ENCODE results near the gene TENM4.

TENM4 gene

DNA sequence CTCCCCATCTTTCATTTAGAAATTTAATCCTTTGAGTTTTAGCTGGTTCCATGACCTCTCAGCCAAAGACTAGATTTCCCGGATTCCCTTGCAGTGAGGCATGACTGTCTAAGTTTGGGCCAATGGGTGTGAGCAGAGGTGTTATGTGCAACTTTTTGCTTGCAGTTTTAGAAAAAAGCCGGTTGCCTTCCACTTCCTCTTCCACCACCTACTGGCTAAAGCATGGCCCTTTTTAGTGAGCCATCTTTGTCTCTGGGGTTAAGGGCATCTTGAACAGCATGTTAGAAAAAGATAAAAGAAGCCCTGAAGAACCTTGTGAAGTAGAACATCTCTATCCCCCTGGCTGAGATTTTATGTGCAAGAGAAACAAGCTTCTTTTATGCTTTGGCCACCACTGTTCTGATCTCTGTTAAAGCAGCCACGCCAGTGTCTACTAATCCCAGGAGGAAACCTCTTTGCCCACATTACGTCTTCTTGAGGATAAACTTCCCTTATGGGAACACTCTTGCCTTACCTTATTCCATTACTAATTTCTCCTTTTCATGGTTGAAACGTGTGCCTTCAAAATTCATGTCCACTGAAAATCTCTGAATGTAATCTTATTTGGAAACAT, 279.9 kb downstream of the TENM4 start:
- DNase-seq (no peak), ATAC-seq (ENCODE audit: insufficient read depth, low read depth) (no peak)
- H3K9me3 ChIP-seq (ENCODE audit: insufficient read depth, low read length, severe bottlenecking) = no peaks in the 10 kb centered on the region

DNA sequence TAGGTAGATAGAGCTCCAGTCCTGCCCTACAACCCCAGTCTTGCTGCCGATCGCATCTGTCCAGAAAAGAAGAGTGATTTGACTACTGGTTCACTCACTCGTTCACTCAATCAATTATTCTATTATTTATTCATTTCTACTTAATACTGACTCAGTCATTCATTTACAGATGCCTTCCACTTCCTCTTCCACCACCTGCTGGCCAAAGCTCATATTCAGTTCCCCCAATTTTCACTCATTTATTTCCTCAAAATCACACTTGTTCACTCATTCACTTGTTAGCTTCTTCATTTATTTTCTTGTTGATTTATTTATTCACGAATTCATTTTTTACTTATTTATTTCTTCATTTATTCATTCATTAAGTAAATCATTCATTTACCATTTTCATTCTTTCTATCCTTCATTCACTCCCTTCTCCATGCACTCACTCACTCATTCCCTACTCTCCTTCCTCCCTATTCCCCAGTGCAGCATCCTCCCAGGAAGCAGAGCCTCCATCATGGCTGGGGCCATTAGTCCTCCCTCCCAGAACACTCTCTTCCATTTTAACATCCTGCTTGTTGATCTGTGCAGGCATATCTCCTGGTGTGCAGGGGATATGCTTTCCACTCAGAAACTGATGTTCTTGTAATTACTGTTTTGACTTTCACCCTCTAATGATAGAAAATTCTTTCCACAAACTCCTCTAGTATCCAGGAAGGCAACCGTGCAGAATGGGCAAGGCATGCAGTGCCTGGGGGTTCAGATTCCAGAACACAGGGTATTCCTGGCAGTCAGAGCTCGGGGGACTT, 281.0 kb downstream of the TENM4 start:
- H3K9ac ChIP-seq (ENCODE audit: low read depth, low read length) = no peak overlapping the region
- peaks cover 2% of the 10 kb centered on the region for H3K27me3 ChIP-seq (ENCODE audit: insufficient read depth, low read length, poor library complexity)
- ATAC-seq (ENCODE audit: insufficient read depth, low read depth) (no peak), DNase-seq (no peak)
- H3K27ac ChIP-seq (ENCODE audit: low read length) = no peak overlapping the region
- TF ChIP-seq, protein P1, sequence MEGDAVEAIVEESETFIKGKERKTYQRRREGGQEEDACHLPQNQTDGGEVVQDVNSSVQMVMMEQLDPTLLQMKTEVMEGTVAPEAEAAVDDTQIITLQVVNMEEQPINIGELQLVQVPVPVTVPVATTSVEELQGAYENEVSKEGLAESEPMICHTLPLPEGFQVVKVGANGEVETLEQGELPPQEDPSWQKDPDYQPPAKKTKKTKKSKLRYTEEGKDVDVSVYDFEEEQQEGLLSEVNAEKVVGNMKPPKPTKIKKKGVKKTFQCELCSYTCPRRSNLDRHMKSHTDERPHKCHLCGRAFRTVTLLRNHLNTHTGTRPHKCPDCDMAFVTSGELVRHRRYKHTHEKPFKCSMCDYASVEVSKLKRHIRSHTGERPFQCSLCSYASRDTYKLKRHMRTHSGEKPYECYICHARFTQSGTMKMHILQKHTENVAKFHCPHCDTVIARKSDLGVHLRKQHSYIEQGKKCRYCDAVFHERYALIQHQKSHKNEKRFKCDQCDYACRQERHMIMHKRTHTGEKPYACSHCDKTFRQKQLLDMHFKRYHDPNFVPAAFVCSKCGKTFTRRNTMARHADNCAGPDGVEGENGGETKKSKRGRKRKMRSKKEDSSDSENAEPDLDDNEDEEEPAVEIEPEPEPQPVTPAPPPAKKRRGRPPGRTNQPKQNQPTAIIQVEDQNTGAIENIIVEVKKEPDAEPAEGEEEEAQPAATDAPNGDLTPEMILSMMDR (IDR thresholded peaks at IDR 0.05; ENCODE audit: borderline replicate concordance, extremely low read depth, low read length, poor library complexity, severe bottlenecking) = peak; percentile 23
- TF ChIP-seq EZH2 (IDR thresholded peaks at IDR 0.05; ENCODE audit: borderline replicate concordance, low read depth, low read length, severe bottlenecking) = no peak
- no peak overlapping the region for H3K4me2 ChIP-seq (ENCODE audit: insufficient read depth, low read length)
- H3K36me3 ChIP-seq (ENCODE audit: insufficient read depth, low read length) = no peaks in the 10 kb centered on the region
- H3K4me3 ChIP-seq (ENCODE audit: low read depth in 1 of 2, low read length in 2 of 2) = no peak overlapping the region
- H3K4me1 ChIP-seq (ENCODE audit: insufficient read depth, low read length) = no peaks in the 10 kb centered on the region
- H2AFZ ChIP-seq (ENCODE audit: low read depth, low read length) = no peak overlapping the region
- H3K79me2 ChIP-seq (ENCODE audit: insufficient read depth, low read length) = no peaks in the 10 kb centered on the region
- H3K9me3 ChIP-seq (ENCODE audit: insufficient read depth, low read length, severe bottlenecking) = no peaks in the 10 kb centered on the region
- no peaks in the 10 kb centered on the region for H4K20me1 ChIP-seq (ENCODE audit: insufficient read depth, low read length)

More for the DNA sequence above, 279.9 kb downstream of the TENM4 start:
- TF ChIP-seq, protein P1 (IDR thresholded peaks at IDR 0.05; ENCODE audit: borderline replicate concordance, extremely low read depth, low read length, poor library complexity, severe bottlenecking) = peak; percentile 38
- TF ChIP-seq EZH2 (IDR thresholded peaks at IDR 0.05; ENCODE audit: borderline replicate concordance, low read depth, low read length, severe bottlenecking) = no peak
- Histone ChIP-seq H3K4me3 (ENCODE audit: low read depth in 1 of 2, low read length in 2 of 2) (no peak overlapping the region), H3K4me2 (ENCODE audit: insufficient read depth, low read length) (no peak overlapping the region), H2AFZ (ENCODE audit: low read depth, low read length) (no peak overlapping the region), H3K27me3 (ENCODE audit: insufficient read depth, low read length, poor library complexity) (peaks cover 2% of the 10 kb centered on the region), H3K36me3 (ENCODE audit: insufficient read depth, low read length) (no peaks in the 10 kb centered on the region), H3K79me2 (ENCODE audit: insufficient read depth, low read length) (no peaks in the 10 kb centered on the region), H4K20me1 (ENCODE audit: insufficient read depth, low read length) (no peaks in the 10 kb centered on the region), H3K27ac (ENCODE audit: low read length) (no peak overlapping the region), H3K4me1 (ENCODE audit: insufficient read depth, low read length) (no peaks in the 10 kb centered on the region), H3K9ac (ENCODE audit: low read depth, low read length) (no peak overlapping the region)

DNA sequence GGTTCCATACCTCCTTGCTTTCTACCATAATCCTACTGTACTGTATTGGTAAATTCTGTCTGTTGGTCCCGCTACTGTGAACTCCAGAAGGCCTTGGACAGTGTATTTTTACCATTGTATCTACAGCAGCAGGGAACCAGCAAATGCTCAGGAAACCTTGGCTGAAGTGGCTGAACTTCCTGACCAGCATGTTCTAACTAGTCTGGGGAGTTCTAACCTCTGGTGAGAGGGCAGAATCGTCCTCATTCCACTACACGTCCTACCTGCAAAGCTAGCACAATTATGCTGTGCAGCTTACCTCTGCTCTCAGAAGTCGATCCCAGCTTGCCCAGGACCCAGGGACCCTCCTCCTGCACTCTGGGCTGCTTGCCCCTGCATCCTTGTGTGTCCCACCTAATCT, 283.1 kb downstream of the TENM4 start:
- no peaks in the 10 kb centered on the region for H3K36me3 ChIP-seq (ENCODE audit: insufficient read depth, low read length)
- H3K79me2 ChIP-seq (ENCODE audit: insufficient read depth, low read length) = no peaks in the 10 kb centered on the region
- H3K27ac ChIP-seq (ENCODE audit: low read length) = no peak overlapping the region
- H3K9ac ChIP-seq (ENCODE audit: low read depth, low read length) = no peak overlapping the region
- H3K27me3 ChIP-seq (ENCODE audit: insufficient read depth, low read length, poor library complexity) = peaks cover 2% of the 10 kb centered on the region
- no peak overlapping the region for H3K4me3 ChIP-seq (ENCODE audit: low read depth in 1 of 2, low read length in 2 of 2)
- DNase-seq (no peak), ATAC-seq (ENCODE audit: insufficient read depth, low read depth) (no peak)
- H4K20me1 ChIP-seq (ENCODE audit: insufficient read depth, low read length) = no peaks in the 10 kb centered on the region
- TF ChIP-seq EZH2 (IDR thresholded peaks at IDR 0.05; ENCODE audit: borderline replicate concordance, low read depth, low read length, severe bottlenecking) = no peak
- TF ChIP-seq, protein P1 (IDR thresholded peaks at IDR 0.05; ENCODE audit: borderline replicate concordance, extremely low read depth, low read length, poor library complexity, severe bottlenecking) = no peak
- H3K4me1 ChIP-seq (ENCODE audit: insufficient read depth, low read length) = no peaks in the 10 kb centered on the region
- H3K9me3 ChIP-seq (ENCODE audit: insufficient read depth, low read length, severe bottlenecking) = no peaks in the 10 kb centered on the region
- H2AFZ ChIP-seq (ENCODE audit: low read depth, low read length) = no peak overlapping the region; the same call in 1 of the 2 replicates
- H3K4me2 ChIP-seq (ENCODE audit: insufficient read depth, low read length) = no peak overlapping the region

All from DND-41 (cell line).